NB4 (cell line): ENCODE measurements around the gene ADCY3.

ENCODE experiments used
- CTCF ChIP-seq: IDR thresholded peaks from one replicate; pipeline ENCODE4 v1.5.1; 2012; ENCODE audit warnings: low read depth, low read length
- POLR2A ChIP-seq: IDR thresholded peaks from 2 replicates; pipeline ENCODE4 v1.6.1; 2011; ENCODE audit warnings: mild to moderate bottlenecking; ENCODE audit not compliant: insufficient read length; ENCODE audit errors: extremely low read depth
- TF ChIP-seq, protein P1 (sequence below): IDR thresholded peaks from 2 replicates; pipeline ENCODE4 v1.6.1; 2011; ENCODE audit warnings: low read depth, low read length

DNA sequence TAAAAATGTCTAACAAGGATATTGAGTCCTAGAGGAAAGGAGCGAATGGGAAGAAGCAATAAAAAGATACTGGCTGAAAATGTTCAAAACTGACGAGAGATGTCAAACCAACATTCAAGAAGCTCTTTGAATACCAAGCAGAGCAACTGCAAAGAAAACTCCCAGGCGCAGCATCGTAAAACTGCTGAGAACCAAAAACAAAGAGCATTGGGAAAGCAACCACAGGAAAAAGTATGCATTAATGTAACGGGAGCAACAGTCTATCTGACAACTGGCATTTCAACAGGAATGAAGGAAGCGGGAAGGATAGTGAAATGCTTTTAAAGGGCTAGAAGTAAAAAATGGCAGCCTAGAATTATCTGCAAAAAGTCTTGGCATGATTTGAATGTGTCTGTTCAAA lies 53.1 kb downstream of the ADCY3 start:
- TF ChIP-seq CTCF (no peak), POLR2A (no peak)
- TF ChIP-seq, protein P1, sequence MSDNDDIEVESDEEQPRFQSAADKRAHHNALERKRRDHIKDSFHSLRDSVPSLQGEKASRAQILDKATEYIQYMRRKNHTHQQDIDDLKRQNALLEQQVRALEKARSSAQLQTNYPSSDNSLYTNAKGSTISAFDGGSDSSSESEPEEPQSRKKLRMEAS: no peak
